Stimulated activated CD4-positive, alpha-beta T cell treated with anti-CD3 and anti-CD28 coated beads, TNF-alpha, amount 100 ng/mL, for 1 hour (primary cell): ENCODE measurements around the gene MYO1D.
"Not testable (repeated sequence)": the region's sequence is repeated elsewhere in the genome, so short reads cannot be mapped to it uniquely, and the experiment has no call there.

ENCODE experiments used
- DNase-seq, 3 donors: peaks; one replicate each; pipeline ENCODE4 v3.0.0-alpha.2; 2020; ENCODE audit warnings: low read depth in 3 of 3, low spot score in 1 of 3

MYO1D gene

DNA sequence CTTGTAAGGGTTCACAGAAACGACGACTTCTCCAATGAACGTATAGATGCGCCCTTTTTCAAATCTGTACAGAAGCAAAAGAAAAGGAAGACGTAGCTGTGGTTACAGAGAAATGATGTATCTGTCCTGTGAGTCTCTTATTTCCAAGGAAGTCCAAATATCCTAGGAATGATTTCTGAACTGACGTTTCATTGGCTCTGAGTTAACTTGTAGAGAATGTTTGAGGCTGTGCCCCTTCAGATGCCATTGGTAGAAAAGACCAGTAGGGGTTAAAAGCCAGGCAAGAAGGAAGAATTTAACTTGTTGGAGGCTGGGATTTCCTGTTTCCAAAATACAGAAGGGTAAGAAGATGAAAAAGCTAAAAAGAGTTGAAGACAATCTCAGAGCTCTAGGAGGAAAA lies 96.2 kb downstream of the MYO1D start:
- no peak for DNase-seq

DNA sequence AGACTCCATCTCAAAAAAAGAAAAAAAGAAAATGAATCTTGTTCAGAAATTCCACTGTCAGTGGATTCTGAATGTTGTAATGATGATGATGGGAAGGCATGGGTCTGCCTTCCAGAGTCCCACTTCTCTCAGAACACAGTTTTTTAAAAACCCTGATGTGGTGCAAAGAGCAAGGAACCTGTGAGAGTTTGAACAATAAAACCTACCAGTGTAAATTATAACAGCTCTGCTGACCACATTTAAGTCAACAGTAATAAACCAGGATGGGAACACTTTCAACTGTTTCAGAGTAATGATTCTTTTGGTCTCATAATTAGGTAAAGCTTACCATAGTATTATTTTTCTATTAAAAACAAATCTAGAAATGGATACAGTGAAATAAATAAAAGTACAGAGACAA lies 99.0 kb downstream of the MYO1D start:
- no peak for DNase-seq

DNA sequence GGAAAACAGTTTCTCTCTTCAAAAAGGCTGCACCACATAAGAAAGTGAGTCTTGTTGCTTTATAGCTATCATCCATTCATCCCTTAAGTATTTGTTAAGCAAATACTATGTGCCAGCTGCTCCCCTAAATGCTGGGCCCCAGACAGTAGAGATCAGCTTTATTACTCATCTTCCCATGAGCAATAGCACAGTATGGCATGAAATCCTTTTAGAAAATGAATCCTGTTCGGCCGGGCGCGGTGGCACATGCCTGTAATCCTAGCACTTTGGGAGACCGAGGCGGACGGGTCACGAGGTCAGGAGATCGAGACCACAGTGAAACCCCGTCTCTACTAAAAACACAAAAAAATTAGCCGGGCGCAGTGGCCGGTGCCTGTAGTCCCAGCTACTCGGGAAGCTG lies 99.5 kb downstream of the MYO1D start:
- DNase-seq = no peak

DNA sequence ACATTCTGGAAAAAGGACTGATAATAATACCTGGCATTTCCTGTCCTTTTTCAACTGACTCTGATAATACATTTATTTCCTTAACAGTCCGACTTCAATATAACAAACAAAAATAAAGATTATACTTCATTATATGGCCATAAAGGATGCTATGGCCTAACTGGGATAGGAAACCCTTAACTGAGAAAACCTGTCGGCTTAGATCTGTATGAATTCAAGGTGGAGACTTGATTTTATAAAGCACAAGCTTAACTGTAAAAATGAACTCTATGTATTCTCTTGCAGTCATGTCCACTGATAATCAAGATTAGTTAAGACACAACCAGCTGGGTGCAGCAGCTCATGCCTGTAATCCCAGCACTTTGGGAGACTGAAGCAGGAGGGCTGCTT lies 102.2 kb downstream of the MYO1D start:
- no peak for DNase-seq

DNA sequence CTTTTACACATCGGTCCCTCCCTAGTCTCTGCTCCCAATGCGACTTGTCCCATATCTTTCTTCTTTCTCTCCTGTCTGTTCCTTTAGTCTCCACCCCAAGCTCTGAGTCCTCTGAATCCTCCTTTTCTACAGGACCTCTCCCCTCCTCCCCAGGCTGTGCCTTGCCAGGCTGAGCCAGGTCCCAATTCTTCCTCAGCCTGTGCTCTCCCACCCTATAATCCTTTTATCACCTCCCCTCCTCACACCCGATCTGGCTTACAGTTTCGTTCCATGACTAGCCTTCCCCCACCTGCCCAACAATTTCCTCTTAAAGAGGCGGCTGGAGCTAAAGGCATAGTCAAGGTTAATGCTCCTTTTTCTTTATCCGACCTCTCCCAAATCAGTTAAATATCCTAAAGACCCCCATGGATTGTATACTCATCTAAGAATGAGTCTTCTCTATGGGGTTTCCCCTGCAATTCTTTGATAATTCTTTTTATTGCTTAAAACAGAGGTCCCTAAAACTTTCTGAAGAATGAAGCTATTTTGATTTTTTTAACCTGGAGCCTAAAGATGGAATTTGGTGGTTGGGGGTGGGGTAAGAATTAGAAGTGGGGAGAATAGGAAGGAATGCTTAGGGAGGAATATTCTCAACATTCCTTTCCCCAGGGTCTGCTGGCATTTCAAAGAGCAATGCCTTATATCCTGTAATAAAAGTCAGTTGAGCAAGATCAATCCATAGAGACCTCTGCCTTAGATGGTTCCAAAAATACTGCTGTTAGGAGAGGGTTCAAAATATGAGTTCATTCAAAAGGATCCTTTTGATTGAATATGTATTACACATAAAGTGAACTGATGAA lies 102.8 kb downstream of the MYO1D start:
- DNase-seq = no peak

DNA sequence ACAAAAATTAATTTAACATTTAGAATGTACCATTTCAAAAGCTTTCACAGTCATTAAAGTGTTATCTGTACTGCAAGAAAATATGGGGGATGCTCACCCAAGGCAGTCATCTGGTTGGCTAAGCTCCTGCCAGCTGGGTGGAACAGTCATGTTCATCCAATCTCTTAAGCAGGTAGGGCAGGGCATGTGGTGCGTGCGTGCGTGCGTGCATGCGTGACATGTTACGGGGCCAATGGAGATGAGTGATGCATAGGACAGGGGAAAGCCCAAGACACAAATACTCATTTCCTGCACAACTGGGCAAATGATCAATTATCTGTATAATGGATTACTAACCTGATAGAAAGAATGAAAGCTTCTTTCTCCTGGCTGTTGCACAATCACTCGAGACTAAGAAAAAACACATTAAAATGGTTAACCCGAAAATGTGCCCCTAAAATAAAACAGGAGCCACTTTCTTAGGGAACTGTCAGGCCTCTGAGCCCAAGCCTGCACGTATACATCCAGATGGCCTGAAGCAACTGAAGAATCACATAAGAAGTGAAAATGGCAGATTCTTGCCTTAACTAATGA lies 104.4 kb downstream of the MYO1D start:
- DNase-seq = no peak

DNA sequence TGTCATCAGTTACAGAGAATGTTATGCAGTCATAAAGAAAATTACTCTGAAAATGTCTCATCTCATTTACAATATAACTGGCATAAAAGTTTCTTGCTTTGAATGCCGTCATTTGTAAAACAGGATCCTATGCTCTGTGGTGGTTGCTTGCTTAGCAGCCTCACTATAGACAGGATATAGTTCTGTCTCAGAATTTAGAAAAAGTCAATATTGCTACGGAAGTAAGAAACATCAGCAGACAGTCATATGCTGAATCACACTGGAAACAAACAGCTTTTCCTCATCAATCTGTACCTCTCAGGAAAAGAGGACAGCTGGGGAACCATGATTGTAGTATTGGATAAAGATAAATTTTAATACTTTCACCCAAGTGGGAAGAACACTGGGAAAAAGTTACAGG lies 105.5 kb downstream of the MYO1D start:
- no peak for DNase-seq

DNA sequence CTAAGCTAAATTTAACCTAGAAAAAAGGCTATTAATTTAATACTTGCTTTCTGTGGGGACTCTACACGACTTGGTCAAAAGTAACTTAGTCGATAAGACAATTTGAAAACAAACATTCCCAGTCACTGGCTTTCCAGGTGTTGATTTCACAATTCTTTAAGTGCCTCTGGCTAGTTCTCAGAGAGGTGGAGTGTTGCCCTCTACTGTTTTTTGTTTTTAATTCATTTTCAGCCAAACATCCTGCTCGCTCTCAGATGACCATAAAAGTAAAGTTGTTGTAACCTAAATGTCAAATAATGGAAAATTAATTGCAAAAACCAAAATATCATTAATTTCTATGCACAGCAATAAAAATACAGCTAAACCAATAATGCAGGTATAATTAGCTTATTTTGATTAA lies 107.1 kb downstream of the MYO1D start:
- no peak for DNase-seq

DNA sequence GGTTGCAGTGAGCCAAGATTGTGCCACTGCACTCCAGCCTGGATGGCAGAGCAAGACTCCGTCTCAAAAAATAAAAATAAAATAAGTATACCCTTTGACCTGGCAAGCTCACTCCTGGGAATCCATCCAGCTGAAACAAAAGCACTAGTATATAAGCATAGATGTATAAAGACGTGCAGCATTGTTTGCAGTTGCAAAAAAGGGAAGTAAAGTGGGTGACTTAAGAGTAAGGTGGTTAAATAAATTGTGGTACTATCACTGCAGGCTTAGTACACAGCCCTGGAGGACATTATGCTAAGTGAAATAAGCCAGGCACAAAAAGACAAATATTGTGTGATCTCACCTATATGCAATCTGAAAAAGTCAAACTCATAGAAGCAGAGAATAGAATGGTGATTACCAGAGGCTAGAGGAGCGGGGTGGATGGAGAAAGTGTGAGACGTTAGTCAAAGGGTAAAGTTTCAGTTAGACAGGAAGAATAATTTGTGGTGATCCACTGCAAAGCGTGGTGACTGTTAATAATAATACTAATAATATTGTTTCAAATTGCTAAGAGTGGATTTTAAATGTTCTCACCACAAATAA lies 113.0 kb downstream of the MYO1D start:
- DNase-seq = no peak

DNA sequence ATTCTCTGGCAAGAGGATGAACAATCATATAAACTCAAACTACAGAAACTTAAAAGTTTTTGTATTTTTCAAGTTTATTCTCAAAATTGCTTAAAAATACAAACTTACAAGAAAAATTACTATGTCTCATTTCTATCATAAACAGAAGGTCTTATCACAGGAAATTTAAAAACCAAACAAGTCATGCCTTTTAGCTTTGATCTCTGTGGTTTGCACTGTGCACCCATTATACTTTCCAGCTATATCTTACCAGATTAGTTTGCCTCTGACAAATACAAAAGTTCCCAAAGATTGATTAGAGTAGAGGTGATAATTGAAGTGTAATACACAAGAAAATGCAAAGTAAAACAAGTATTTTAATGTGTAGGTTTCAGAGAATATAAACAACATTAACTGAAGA lies 117.4 kb downstream of the MYO1D start:
- no peak for DNase-seq

DNA sequence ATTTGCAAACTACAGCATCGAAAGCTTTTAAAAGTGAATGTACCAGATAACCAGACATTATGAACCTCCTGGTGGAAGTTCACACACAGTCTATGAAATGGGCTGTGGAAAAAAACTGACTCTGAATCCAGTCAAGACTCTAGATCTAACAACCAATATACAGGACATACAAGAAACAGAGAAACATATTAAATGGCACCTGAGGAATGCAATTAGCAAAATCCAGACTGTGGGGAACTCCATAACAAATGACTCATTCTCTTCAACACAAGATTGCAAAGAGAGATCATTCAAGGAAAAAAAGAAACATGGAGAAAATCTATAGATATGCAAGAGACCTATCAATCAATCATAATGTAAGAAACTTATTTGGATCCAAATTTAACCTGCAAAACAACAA lies 119.0 kb downstream of the MYO1D start:
- DNase-seq = no peak

DNA sequence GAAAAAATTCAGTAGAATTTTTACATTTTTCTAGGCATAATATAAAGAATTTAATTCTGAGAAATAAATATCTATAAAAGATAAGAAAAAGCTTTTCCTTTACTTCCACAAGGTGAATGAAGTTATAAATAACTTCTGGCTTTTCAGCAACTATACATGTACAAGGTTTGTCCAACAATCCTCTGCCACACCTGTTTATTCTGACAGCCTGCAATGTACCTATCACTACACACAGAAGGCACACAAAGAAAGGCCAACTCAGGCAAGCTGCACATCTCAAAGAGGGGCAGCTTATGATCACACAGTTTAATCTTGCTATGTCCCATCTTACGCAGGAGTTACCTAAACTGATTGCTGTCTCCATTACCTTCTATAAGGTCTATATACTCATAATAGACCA lies 120.2 kb downstream of the MYO1D start:
- DNase-seq = no peak

DNA sequence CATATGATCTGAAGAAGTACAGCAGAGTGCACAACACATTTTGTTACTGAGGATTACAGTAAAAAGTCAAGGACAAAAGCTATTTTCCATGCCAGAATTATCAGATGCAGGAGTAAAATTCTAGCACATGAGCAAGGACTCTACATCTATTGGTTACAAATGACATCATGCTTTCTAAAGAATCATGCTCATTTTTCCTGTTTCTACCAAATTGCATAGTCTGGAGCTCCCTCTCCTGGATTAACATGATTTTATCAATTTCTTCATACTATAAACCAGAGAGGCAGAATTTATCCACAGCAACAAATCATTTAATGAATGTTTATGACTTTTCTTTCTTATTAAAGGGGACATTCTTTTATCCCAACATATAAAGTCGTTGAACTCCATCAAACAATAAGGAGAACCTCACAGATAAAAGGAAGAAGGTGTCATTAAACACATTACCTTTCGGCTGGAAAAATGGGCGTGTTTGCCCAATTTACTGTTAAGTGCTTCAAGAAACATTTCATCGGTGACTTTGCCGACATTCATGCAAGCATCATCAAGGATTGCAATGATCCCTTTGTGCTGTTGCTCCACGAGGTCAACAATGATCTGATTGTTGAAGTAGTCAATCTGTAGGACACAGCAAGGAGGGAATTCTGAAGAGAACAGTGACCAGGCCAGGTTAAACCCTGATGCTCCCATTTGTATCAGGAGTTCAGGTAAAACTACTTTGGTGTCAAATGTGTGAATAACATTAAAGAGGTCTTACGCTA lies 121.7 kb downstream of the MYO1D start:
- DNase-seq = no peak

DNA sequence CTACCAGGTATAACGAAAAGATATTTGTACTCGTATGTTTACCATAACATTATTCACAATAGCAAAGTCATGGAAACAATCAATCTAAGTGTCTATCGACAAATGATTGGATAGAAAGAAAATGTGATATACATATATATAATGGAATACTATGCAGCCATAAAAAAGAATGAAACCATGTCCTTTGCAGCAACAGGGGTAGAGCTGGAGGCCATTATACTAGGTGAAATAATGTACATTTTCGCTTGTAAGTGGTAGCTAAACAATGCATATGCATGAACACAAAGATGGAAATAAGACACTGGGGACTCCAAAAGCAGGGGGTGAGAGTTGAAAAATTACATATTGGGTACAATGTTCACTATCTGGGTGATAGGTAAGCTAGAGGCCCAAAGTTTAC lies 124.0 kb downstream of the MYO1D start:
- no peak for DNase-seq

DNA sequence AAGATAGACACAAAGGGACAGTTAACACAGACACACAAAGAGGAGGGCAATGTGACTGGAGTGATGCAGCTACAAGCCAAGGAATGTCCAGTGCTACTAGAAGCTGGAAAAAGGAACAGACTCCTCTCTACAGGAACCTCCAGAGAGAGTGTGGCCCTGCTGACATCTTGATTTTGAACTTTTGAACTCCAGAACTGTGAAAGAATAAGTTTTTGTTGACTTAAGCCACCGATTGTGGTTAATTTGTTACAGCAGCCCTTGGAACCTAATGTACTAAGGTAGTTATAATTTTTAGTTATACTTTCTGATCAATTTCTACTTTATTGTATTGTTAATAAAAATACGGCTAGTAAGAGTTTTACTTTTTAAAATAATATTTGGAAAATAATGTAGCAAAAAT lies 129.1 kb downstream of the MYO1D start:
- no peak for DNase-seq

DNA sequence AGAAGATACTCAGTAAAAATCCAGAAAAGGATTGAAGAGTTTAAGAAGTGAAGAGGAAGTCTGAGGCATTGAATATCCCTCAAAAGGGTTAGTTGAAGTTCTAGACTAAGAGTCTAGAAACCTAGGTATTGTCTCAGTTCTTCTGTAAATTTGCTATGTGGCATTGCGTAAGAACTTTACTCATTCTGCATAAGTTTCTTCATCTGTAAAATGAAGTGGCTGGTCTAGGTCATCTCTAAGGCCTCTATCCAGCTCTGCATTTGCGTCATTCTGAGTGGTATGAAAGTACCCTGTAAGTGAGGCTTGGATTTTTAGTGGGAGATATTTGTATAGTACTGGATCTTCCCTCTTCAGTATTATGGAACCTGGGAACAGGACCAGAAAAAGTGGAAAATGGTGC lies 130.2 kb downstream of the MYO1D start:
- DNase-seq = no peak

DNA sequence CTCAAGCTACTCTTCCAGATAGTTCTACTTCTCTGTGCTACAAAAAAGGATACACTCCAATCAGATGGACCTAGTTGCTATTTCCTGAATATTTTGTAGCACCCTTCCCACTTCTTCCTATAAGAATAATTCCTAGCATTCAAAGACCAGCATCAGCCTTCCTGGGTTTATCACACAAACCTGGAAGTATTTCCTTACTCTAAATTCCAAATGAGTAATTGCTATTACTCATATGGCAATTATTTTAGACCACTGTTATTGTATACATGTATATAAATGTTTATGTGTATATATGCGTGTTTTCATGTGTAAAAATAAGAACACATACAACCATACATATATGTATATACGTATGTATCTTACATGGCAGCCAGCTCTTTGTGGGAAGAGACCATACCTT lies 130.6 kb downstream of the MYO1D start:
- no peak for DNase-seq

DNA sequence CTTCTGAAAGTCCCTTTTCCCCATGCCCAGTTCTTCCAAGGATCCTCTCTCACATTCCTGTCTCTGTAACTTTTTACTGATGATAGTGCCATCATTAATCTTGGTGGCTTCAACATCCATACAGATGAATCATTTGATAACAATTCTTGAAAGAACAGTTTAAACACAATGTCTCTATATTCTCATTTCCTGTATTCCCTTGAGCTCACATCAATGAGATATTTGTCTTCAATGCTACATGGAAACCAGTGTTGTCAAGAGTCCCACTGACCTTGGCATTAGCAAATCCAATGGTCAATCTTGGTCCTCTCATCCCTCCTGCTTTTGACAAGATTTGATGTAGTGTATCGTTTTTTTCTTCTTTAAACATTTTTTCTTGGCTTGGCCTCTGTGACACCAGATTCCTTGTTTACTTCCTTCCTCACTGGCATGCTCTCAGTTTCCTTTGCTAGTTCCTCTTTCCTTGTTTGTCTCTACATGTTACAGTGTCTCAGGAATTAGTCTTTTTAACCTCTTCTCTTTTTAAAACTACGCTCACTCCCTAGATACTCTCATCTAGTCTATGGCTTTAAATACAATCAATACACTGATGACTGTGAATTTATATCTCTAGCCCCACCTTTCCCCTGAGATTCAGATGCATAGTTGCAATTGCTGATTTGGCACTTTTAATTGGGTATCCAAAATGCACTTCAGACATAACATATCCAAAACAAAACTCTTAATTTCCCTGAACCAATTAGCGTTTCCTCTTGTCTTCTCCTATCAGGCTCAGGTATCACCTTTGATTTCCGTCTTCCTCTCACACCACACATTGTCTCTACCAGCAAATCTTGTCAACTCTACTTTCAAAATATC lies 134.0 kb downstream of the MYO1D start:
- no peak for DNase-seq

DNA sequence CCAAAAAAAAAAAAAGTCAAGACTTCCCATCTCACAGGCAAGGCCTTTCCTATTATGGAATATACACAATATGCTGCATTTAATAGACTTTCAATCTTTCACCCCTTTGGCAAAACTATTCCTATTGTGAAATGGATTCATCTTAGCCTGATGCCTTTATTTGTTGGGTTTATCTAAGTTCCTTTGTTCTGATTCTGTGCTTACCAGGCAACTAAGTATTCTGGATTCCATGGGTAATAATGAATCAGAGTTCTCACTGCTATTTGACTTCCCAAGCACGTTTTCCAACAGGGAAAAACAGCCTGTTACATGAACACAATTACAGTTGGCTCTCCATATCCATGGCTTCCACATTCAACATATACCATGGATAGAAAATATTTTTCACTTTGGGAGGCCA lies 135.5 kb downstream of the MYO1D start:
- DNase-seq = no peak

DNA sequence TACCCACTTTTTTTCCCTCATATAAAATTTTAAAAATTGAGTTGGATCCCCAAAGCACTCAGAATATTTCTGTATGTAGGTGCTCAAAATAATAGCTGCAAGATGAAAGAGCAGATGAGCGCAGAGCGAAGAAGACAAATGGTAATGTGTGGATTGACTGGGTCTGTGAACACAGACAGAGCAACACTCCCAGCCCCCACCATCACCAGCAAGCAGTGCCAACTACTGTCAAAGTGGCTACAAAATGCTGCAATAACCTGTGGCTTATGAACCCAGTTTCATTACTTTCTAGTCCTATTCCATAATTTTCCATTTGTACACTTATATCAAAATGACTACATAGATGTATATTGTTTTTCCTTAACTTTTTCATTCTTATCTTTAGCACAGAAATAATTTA lies 137.2 kb downstream of the MYO1D start:
- no peak for DNase-seq

DNA sequence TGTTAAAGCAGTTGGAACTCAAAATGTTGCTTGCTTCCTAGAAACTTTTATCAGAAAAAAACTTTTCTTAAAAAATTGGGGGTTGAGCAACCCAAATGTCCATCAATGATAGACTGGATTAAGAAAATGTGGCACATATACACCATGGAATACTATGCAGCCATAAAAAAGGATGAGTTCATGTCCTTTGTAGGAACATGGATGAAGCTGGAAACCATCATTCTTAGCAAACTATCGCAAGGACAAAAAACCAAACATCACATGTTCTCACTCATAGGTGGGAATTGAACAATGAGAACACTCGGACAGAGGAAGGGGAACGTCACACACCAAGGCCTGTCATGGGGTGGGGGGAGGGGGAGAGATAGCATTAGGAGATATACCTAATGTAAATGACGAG lies 137.8 kb downstream of the MYO1D start:
- not testable (repeated sequence) for DNase-seq
